Measurements from ENCODE around the gene SGIP1. TPM values are rescaled to one million over a fixed set of nuclear protein-coding genes. Genes with fewer than 3 reads are reported as not detected.
"Not testable (repeated sequence)": the region's sequence is repeated elsewhere in the genome, so short reads cannot be mapped to it uniquely, and the experiment has no call there.

Gene SGIP1
- polyA plus RNA-seq, 1 donor: 1.6 TPM

DNA sequence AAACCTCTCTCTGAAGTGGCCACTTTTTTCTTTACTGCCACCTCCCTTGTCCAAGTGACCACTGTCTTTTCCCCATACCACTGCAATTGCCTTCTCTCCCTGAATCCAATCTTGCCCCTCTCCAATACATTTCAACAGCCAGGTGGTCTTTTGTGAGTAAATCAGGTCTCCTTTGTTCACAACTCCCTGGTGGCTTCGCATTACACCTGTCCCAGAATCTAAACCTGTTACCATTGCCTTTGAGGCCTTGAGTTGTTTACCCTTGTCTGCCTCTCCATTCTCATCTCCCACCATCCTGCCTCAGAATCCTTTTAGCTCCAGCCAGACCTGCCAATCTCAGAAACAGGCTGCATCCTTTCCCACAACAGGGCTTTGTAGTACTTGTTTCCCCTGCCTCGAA is 196.5 kb downstream of the SGIP1 start:
- DNase-seq (ENCODE audit: low read depth): no peak

DNA sequence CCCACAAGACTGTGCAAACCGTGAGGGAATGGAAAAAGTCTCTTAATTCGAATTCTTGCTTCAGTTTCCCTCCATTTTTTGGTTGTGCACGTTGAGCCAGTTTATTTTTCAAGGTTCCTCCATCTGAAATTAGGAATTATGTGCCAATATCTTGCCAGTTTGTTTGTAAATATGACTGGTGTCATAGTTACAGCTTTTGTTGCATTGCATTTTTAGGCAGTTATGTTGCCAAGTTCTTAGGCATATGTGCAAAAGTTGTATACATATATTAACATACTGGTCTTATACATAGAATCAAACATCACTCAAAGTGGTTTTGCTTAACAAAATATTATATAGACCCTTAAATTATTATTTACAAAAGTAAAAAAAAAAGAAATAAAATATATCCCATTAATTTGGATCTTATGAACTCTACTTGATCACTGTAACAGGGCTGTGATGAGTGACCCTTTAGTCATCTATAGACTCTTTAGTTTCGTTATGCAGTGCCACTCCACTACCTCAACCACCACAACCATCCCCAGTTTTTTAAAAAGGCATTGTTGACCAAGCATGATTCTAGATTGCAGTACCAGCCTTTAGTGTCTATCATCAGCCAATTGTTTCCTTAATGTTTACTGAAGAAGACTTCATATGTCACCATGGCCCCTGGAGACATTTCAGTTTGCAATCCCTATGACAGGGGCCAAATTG is 197.4 kb downstream of the SGIP1 start:
- no peak for DNase-seq (ENCODE audit: low read depth)

DNA sequence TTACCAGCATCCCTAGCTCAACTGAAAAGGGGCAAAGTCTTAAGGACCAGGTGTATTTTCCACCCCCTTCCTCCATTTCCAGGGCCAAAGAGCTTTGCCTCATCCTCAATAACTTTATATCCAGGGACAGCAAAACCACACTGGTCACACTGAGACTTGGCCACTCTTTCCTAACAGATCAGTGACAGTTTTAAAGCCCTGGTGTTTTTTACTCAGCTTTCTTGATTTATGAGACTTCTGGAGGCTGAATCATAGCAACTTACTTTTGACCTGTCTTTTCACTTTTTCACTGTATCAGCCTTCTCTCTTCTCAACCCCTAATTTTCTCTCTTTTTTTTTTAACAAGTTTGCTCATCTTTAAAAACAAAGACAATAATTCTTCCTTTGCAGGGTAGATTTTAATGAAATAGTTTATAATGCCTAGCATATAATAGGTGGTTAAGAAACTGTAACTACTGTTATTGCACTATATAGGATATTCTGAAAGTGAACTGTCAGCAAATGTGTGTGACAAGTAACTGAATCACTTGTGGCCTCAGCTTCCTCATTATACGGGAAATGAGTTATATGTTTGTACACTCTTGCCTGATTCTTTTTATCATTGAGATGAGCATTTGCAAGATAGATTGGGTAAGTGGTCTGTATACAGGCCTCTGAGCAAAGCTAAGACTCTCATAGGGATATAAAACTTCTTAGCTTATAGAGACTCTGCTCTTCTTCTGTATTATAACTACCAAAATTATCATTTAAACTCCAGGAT is 198.6 kb downstream of the SGIP1 start:
- DNase-seq (ENCODE audit: low read depth): no peak

DNA sequence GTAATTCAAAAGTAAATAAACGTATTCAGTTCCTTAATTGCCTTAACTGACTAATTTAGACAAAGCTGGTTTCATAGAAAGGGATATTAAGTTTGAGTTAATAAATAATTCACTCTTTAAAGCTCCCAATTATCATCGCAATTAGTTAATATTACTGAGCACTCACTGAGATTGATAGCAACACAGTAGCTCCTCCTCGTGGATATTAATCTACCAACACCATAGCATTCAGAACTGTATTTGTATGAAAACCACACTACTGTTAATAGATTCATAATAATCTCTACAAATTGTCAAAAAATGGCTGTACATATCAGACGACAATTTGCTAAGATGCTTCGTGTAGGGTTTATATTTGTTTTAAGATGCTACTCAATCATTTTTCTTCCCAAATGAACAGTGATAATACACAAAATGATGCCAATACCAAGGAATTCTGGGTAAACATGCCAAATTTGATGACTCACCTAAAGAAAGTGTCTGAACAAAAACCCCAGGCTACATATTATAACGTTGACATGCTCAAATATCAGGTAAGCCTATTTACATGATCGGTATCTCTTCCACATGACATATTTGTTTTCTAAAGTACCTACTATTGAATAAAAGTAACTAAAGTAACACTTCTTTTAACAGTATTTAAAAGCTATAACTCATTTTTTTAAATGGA is 199.5 kb downstream of the SGIP1 start:
- no peak for DNase-seq (ENCODE audit: low read depth)

DNA sequence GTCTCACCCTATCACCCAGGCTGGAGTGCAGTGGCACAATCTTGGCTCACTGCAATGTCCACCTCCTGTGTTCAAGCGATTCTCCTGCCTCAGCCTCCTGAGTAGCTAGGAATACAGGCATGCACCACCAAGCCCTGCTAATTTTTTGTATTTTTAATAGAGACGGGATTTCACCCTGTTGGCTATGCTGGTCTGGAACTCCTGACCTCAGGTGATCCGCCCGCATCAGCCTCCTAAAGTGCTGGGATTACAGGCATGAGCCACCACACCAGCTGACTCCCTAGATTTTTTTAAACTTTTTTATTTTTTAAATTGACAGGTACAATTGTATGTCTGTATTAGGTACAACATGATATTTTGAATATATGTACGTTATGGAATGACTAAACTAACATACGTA is 200.6 kb downstream of the SGIP1 start:
- not testable (repeated sequence) for DNase-seq (ENCODE audit: low read depth)

DNA sequence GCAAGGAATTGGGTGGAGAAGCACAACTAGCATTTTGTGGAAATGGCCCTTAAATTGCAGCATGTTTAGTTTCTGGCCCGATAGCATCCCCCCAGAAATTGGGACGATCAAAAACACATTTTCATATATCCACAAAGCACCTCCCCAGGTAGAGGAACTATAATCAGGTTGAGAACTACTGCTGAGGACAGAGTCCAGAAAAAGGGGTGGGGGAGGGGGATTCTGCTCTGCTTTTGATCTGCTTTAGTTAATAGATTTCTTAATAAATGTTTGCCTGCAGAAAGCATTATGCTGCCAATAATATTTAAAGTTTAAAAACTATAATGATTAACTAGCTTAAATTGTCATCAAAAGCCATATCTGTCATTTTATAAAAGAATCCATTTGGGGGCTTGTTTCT is 203.9 kb downstream of the SGIP1 start:
- no peak for DNase-seq (ENCODE audit: low read depth)

DNA sequence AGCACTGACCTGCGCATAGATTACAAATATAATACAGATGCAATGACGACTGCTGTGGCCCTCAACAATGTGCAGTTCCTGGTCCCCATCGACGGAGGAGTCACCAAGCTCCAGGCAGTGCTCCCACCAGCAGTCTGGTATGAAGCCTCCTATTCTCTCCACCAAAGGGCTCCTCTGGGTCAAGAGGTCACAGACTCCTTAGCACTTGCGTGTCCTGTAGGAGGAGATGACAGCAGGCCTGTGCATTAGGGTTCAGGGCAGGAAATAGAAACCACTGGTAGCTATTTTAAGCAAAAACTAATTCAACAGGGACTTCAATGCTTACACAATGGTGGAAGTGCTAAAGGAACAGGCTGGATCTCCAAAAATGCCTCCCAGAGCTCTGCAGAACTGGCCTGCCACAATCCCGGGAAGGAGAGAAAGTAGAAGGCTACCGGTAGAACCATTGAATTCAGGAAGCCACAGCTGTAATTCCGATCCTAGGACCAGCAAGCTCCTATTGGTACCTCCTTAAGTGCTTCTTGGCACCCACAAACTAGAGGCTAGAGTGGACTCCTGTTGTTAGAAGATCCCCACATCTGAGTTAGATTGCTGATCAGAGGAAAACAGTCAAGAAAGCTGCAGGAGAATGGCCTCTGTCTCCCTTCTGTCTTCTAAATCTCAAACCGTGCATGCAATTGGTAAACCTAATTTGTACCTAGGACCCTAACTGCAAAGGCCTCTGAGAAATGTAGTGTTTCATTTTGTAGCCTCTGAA is 205.6 kb downstream of the SGIP1 start:
- no peak for DNase-seq (ENCODE audit: low read depth)

DNA sequence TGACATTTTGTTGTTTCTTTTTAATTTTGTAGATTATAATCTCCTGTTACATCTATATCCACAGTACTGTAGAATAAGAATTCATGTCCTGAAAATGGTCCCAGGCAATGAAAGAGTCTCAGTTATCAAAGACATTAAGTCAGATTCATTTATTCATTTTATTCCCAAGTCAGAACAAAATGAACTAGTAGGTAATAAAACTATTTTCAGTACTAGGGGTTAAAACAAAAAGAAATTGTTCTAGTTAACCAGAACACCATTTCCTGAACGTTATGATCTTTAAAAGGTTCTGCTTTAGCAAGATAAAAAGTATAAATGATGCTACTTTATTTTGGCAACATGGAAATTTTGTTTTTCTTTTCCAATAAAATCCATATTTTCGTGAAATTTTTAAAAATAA is 211.5 kb downstream of the SGIP1 start:
- no peak for DNase-seq (ENCODE audit: low read depth)

DNA sequence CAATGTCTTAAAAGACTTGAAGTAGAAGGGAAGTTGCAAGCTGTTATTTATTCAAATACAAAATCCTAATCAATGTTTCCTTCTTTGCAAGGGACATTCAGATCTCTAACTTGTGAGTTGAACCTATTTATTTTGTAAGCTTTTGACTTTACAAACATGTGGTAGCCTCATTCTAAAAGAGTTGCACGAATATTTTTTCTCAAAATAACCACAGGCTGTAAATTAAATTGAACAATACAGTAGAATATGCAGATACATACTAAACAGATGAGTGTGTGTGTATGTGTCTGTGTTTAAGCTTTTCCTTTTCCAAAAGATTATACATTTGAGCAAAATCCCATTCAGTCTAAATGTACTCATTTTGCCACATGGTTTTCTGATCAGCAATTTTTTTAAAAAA is 213.5 kb downstream of the SGIP1 start:
- DNase-seq (ENCODE audit: low read depth): no peak

DNA sequence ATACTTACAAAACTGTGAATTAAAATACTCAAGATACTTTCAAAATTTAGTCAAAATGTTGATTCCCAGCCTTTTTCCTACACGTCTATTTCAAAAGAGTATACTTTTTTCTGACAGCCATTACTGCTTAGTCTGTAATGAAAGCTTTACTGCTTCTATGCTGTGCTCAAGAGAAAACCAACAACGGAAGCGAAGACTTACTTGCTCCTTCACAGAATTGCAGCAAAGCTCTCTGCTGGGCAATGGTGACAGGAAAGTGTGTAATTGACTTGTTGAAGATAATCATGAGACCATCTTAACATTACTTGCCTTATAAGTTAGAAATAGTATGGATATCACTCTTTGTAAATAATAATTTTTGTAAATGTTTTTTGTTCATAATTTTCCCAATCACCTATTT is 216.6 kb downstream of the SGIP1 start:
- DNase-seq (ENCODE audit: low read depth): no peak

DNA sequence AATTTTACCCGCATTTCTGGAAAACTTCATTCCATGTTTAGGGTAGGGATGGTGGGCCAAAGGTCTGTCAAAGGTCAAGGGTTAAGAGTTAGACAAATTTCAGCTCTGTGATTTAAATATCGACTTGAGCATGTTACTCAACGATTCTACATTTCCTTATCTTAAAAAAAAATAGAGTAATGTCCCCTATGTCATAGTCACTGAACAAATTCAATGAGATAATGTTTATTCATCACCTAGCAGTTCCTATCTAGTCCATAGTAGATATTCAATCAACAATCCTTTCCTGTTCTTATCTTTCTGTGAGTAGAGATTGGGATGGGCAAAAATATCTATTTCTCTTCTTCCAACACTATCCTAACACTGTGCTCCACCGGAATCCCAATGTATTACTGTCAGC is 217.2 kb downstream of the SGIP1 start:
- no peak for DNase-seq (ENCODE audit: low read depth)

DNA sequence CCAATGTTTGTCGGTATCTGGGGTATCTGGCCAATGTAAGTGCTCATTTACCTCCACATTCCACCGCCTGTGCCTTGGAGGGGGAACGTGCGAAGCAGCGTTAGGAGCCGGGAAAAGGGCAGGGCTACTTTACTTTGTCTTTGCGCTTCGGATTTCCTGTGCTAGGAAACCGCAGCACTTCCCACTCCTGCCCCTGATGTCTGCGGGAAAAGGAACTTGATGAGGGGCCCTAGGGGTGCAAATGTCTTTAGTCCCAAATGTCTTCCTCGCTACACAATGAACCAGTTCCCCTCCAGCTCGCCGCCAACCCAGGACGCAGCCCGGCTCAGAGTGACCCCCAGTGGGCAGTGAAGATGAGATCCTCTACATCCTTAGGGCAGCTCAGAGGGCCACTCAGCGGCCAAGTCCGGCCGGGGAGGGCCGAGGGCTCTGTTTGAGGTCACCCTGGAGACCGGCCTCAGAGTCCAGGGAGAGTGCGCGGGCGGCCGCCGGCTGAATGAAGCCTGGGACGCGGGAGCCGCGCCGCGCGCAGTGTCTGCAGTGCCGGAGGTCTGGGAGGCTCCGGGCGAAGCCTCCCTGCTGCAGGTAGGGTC is 218.1 kb downstream of the SGIP1 start, which contains the start of gene DYNLT5:
Gene DYNLT5 (plus strand): TSS at position 460 of the 593 bp plus-strand sequence. CDS start 2,200 bp downstream, outside the sequence.
- no peak for DNase-seq (ENCODE audit: low read depth)

DNA sequence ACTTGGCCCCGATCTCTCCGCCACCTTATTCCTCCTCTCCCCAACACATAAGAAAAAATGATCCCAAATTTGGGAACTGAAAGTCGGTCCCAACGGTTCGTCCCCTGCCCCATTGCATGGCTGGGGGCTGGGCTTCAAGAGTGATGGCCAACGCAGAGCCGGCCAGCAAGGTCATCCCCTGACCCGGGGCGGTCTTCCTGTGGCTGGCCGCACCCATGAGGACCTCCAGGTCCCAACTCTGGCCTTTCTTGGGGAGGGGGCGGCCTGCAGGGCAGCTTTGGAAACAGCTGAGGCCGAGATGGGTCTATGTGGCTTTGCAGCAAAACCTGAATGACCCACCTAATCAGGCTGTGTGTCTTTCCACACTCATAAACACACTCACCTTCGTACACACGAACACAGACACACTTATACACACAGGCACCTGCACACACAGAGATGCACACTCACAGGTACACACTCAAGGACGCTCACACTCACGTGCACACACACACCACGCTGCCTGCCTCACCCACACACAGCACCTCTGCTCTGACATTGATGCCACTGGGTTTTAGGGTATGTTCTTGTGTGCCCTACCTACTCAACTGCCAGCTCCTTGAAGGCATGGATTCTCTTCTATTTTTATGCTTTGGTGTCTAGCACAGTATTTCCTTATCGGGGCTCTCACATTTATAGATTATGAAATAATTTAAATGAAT is 218.9 kb downstream of the SGIP1 start:
- no peak for DNase-seq (ENCODE audit: low read depth)

DNA sequence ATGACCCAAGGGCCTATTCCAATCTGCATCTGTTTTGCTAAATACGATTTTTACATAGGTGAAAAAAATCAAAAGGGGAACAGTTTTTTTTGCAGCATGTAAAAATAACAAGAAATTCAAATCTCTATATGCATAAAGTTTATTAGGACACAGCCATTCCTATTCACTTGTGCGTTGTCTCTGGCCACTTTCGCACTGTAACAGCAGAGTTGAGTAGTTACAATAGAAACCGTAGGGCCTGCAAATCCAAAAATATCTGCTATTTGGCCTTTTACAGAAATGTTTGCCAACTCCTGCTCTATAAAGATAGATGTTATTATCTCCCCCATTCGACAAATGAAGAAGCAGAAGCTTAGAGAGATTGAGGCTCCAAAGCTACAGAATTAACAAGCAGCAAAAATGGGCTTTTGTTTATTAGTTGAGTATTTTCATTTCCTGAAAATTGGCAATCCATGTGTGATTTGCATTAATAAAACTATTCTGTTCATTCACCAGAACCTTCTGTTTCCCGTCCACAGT is 223.8 kb downstream of the SGIP1 start:
- no peak for DNase-seq (ENCODE audit: low read depth)

DNA sequence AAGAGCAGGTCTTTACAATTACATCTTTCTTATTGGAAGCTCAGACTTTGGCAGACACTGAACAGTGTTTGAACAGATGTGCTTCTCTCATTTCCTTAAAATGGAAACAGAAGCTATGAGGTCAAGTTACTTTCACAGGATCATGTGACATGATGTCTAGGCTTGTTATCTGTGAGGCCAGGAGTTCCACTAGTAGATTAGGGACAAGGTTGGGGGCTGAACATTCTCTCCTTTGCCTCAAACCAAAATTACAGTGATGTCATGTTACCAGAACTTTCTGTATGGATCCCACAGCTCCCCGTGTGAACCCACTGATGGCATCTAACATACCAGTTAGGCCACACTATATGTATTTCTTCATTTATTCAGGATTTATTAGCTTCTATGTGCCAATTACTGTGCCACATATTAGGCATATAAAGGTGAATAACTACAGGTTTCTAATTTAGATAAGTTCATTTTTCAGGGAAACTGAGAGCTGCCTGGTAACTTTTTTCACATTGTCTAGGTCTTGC is 224.3 kb downstream of the SGIP1 start:
- DNase-seq (ENCODE audit: low read depth): peak; percentile 39

DNA sequence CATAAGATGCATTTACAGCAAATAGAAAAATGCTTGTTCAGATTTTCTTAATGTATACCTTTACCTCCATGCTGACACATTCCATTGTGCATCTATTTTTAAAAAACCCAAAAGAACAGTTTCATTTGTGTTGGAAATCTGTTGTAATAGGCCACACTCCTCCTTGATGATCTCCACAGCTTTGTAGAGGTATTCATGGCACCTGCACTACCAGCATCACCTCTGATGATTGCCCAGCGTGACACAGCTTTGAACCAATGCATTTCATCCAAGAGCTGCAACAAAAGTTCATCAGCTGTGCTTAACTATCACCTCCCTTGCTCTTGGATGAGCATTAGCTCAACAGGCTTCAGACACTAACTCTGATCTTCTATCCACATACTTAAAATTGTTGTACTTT is 226.6 kb downstream of the SGIP1 start:
- no peak for DNase-seq (ENCODE audit: low read depth)

DNA sequence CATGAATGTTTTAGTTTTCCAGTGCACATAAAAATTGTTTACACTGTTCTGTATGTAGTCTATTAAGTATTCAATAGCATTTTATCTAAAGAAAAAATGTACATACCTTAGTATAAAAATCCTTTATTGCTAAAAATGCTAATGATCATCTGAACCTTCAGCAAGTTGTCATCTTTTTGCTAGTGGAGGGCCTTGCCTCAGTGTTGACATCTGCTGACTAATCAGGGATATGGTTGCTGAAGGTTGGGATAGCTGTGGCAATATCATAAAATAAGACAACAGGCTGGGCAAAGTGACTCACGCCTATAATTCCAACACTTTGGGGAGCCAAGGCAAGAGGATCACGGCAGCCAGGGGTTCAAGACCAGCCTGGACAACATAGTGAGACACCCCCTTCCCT is 227.3 kb downstream of the SGIP1 start:
- no peak for DNase-seq (ENCODE audit: low read depth)

DNA sequence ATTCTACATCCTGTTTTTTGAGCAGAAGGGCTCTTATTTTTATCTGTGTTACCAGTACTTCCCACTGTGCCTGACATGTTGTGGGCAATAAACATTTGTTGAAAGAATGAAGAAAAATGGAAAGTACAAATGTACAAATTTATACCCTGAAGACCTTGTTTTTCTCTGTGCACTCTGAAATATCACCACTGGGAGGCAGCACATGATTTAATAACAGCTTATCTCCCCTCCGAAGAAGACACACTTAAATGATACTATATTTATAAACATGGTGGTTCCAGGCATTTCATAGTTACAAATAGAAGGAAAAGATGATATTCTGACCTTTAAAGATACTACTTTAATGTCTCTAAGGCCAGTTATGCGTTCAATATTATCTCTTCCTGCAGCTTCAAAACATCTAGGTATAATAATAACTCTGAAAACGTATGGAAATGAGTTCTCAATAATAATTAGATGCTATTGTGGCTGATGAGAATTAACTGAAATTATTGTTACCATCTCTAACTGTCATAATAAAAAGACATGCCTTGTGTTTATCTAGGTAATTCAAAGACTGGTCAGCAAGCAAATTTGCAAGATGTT is 231.1 kb downstream of the SGIP1 start:
- DNase-seq (ENCODE audit: low read depth): no peak

DNA sequence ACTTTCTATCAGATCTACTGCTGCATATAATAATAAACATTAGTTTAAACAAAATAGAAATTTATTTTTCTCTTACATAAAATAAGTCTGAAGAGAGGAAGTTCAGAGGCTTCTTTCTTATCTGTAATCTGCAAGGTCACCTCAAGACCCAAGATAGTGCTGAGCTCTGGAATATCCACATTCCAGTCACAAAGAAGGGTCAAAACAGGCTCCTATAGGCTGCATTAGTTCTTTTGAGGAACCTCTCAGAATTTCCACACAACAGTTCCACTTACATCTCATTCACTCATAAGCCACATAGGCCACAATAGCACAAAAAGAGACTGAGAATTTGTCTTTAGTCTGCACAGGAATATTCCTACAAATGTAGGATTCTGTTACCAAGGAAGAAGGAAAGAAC is 233.7 kb downstream of the SGIP1 start:
- no peak for DNase-seq (ENCODE audit: low read depth)

DNA sequence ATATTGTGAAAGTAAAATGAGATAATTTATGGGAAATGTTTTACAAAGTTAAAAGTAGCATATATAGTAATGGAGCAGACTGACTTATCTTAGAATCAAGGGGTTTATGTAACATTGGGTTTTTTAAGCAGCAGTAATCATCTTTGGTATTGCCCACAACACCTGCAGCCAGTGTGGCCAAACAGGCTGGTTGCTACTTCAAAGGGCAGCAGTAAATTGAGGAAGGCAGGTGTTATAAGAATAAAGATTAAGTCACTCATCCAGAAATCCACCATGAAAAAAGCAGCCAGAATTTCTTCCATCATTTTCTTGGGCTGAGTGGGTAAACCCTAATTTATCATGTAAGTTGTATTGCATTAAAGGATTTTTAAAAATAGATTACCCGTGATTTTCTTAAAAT is 235.0 kb downstream of the SGIP1 start:
- DNase-seq (ENCODE audit: low read depth): no peak
